Measurements from ENCODE around the gene ZNF677.

- TF ChIP-seq CTCF (IDR thresholded peaks at IDR 0.05; ENCODE audit: insufficient read depth, low read depth, low read length) (no peak), EZH2 (IDR thresholded peaks at IDR 0.05; ENCODE audit: insufficient read depth, low read length) (no peak)
These were observed 57.8 kb downstream of the ZNF677 start for GRCh38 chr19:53196777-53197396.

Data from astrocyte (in vitro differentiated cells and primary cell).